ENCODE measurements around the gene APEH. TPM values are rescaled to one million over a fixed set of nuclear protein-coding genes. Genes with fewer than 3 reads are reported as not detected.
A peak's percentile ranks its signal among the peaks of the same experiment; 100 is the strongest.

APEH gene
- total and polyA plus RNA-seq, 2 experiments from 2014 or later, result 170 to 264 TPM

GRCh38 chr3:49706456-49707112 is 32.4 kb downstream of the APEH start:
- H3K9me3 Mint-ChIP-seq, result no peaks in the 10 kb centered on the region
- Histone ChIP-seq H3K4me2 (no peak overlapping the region), H3K4me3 (no peak overlapping the region), H2AFZ (no peak overlapping the region), H3K79me2 (replicated peaks; ENCODE audit: insufficient read depth) (no peaks in the 10 kb centered on the region), H3K4me1 (ENCODE audit: insufficient read depth) (no peaks in the 10 kb centered on the region), H3K9me2 (ENCODE audit: insufficient read depth) (no peaks in the 10 kb centered on the region), H3K36me3 (ENCODE audit: insufficient read depth) (no peaks in the 10 kb centered on the region), H3F3A (replicated peaks; ENCODE audit: low read depth) (no peaks in the 10 kb centered on the region; the same call in 1 of the 2 replicates), H3K27me3 (ENCODE audit: insufficient read depth) (no peaks in the 10 kb centered on the region), H4K20me1 (replicated peaks; ENCODE audit: insufficient read depth) (peaks cover 6% of the 10 kb centered on the region; the same call in 1 of the 2 replicates), H3K27ac (ENCODE audit: low read depth) (no peak overlapping the region)
- H3K27ac Mint-ChIP-seq, result no peak overlapping the region
- H3K4me3 Mint-ChIP-seq, result no peak overlapping the region
- ATAC-seq (no peak), DNase-seq (ENCODE audit: low spot score) (no peak)
- H3K36me3 Mint-ChIP-seq (ENCODE audit: low read depth), result peaks cover 12% of the 10 kb centered on the region
- H3K27me3 Mint-ChIP-seq (ENCODE audit: insufficient read depth, low read depth, poor library complexity), result peaks cover 14% of the 10 kb centered on the region
- TF ChIP-seq CTCF (conservative IDR thresholded peaks at IDR 0.05; ENCODE audit: low read depth in 2 of 2), result 0 out of 4 replicates have a peak, but pooled peaks of 1 of the 2 experiments have one; percentile 6
- TF ChIP-seq STAT1 (IDR thresholded peaks at IDR 0.05; ENCODE audit: unreplicated experiment), result no peak
- peaks cover 8% of the 10 kb centered on the region; the same call in 2 of the 3 replicates for H3K4me1 Mint-ChIP-seq

- Mint-ChIP-seq H3K27me3 (ENCODE audit: insufficient read depth, low read depth, poor library complexity) (peaks cover 15% of the 10 kb centered on the region), H3K27ac (no peak overlapping the region), H3K4me1 (peaks cover 8% of the 10 kb centered on the region; the same call in 2 of the 3 replicates), H3K4me3 (no peak overlapping the region), H3K9me3 (no peaks in the 10 kb centered on the region), H3K36me3 (ENCODE audit: low read depth) (peaks cover 11% of the 10 kb centered on the region)
- H3K79me2 ChIP-seq (replicated peaks; ENCODE audit: insufficient read depth), result no peaks in the 10 kb centered on the region
- H2AFZ ChIP-seq, result no peak overlapping the region
- H3K36me3 ChIP-seq (ENCODE audit: insufficient read depth), result no peaks in the 10 kb centered on the region
- no peak overlapping the region for H3K4me3 ChIP-seq
- no peak overlapping the region for H3K4me2 ChIP-seq
- no peaks in the 10 kb centered on the region for H3K27me3 ChIP-seq (ENCODE audit: insufficient read depth)
- no peaks in the 10 kb centered on the region for H3K9me2 ChIP-seq (ENCODE audit: insufficient read depth)
- ATAC-seq (no peak), DNase-seq (ENCODE audit: low spot score) (no peak)
- H4K20me1 ChIP-seq (replicated peaks; ENCODE audit: insufficient read depth), result peaks cover 6% of the 10 kb centered on the region; the same call in 1 of the 2 replicates
- no peaks in the 10 kb centered on the region for H3K4me1 ChIP-seq (ENCODE audit: insufficient read depth)
- no peak overlapping the region for H3K27ac ChIP-seq (ENCODE audit: low read depth)
- no peaks in the 10 kb centered on the region; the same call in 1 of the 2 replicates for H3F3A ChIP-seq (replicated peaks; ENCODE audit: low read depth)
- TF ChIP-seq ETS1 (IDR thresholded peaks at IDR 0.05) (no peak), REST (IDR thresholded peaks at IDR 0.05; ENCODE audit: unreplicated experiment) (no peak), STAT1 (IDR thresholded peaks at IDR 0.05; ENCODE audit: unreplicated experiment) (no peak), ZNF331 (CRISPR knock-in tag; IDR thresholded peaks at IDR 0.05; ENCODE audit: low read depth) (no peak), NANOG (IDR thresholded peaks at IDR 0.05; ENCODE audit: borderline replicate concordance) (no peak), ZNF462 (CRISPR knock-in tag; IDR thresholded peaks at IDR 0.05) (no peak), CREB1 (CRISPR knock-in tag; IDR thresholded peaks at IDR 0.05; ENCODE audit: low read depth) (no peak)
These were observed 32.9 kb downstream of the APEH start for GRCh38 chr3:49707113-49707480.

Measured in GM23338 (cell line).